NB4 (cell line): ENCODE data around the gene TGFBR1.
"Not testable (repeated sequence)": the region's sequence is repeated elsewhere in the genome, so short reads cannot be mapped to it uniquely, and the experiment has no call there.

Experiments used
- DNase-seq: peaks from one replicate; pipeline ENCODE4 v3.0.0; 2010; ENCODE audit warnings: low read depth
- H3K4me3 ChIP-seq: one replicate; pipeline ENCODE4 v1.5.1; 2011; ENCODE audit warnings: mild to moderate bottlenecking, low read depth, low read length, moderate library complexity
- MYC ChIP-seq: IDR thresholded peaks from 2 replicates; pipeline ENCODE4 v1.6.1; 2011; ENCODE audit warnings: low read depth, low read length
- POLR2A ChIP-seq: IDR thresholded peaks from 2 replicates; pipeline ENCODE4 v1.6.1; 2011; ENCODE audit warnings: mild to moderate bottlenecking; ENCODE audit not compliant: insufficient read length; ENCODE audit errors: extremely low read depth
- TF ChIP-seq, protein P1 (sequence below): IDR thresholded peaks from one replicate; pipeline ENCODE4 v1.5.1; 2012; ENCODE audit warnings: low read depth, low read length
- TF ChIP-seq, protein P2 (sequence below): IDR thresholded peaks from 2 replicates; pipeline ENCODE4 v1.6.1; 2011; ENCODE audit warnings: low read depth, low read length

Gene TGFBR1

DNA sequence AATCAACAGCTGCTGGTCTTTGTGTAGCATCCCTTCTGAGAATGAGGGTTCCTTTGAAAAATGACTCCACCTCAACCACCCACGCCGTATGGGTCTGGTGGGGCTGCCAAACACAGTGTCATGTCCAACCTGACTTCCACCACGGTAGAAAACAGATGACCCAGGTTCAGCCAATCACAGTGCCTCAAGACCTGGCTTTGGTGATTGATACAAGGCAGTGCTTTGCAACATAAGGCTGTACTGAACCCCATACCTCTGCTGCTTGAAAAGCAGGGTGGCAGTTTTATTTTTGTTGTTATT lies 11.5 kb upstream of the TGFBR1 start:
- DNase-seq, result no peak
- H3K4me3 ChIP-seq, result no peak overlapping the region
- TF ChIP-seq, protein P1, sequence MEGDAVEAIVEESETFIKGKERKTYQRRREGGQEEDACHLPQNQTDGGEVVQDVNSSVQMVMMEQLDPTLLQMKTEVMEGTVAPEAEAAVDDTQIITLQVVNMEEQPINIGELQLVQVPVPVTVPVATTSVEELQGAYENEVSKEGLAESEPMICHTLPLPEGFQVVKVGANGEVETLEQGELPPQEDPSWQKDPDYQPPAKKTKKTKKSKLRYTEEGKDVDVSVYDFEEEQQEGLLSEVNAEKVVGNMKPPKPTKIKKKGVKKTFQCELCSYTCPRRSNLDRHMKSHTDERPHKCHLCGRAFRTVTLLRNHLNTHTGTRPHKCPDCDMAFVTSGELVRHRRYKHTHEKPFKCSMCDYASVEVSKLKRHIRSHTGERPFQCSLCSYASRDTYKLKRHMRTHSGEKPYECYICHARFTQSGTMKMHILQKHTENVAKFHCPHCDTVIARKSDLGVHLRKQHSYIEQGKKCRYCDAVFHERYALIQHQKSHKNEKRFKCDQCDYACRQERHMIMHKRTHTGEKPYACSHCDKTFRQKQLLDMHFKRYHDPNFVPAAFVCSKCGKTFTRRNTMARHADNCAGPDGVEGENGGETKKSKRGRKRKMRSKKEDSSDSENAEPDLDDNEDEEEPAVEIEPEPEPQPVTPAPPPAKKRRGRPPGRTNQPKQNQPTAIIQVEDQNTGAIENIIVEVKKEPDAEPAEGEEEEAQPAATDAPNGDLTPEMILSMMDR, result no peak
- TF ChIP-seq MYC (no peak), POLR2A (no peak)
- TF ChIP-seq, protein P2, sequence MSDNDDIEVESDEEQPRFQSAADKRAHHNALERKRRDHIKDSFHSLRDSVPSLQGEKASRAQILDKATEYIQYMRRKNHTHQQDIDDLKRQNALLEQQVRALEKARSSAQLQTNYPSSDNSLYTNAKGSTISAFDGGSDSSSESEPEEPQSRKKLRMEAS, result no peak

GRCh38 chr9:99095565-99095964 lies 9.3 kb upstream of the TGFBR1 start:
- no peak for DNase-seq
- TF ChIP-seq MYC (no peak), POLR2A (no peak)
- TF ChIP-seq, protein P2, result no peak
- TF ChIP-seq, protein P1, result no peak
- H3K4me3 ChIP-seq, result no peak overlapping the region

DNA sequence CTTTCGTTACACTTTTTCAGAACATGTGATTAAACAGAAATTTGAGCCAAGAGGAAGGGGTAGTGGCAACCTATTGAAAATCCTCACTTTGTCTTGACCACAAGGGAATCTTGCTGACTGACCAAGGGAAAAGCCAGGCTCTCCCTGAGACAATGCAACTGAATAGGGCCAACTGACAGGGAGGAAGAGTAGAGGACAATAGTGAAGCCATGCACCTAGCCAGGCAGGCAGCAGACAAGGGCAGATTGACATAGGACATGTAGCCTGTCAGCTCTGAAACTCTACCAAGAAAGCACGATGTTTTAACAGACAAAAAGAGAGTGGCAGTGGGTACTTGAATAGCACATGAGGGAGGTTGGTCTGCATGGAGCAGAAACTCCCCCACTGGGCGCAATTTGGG lies 8.5 kb upstream of the TGFBR1 start:
- TF ChIP-seq MYC (no peak), POLR2A (no peak)
- TF ChIP-seq, protein P2, result no peak
- TF ChIP-seq, protein P1, result no peak
- no peak for DNase-seq
- no peak overlapping the region for H3K4me3 ChIP-seq

DNA sequence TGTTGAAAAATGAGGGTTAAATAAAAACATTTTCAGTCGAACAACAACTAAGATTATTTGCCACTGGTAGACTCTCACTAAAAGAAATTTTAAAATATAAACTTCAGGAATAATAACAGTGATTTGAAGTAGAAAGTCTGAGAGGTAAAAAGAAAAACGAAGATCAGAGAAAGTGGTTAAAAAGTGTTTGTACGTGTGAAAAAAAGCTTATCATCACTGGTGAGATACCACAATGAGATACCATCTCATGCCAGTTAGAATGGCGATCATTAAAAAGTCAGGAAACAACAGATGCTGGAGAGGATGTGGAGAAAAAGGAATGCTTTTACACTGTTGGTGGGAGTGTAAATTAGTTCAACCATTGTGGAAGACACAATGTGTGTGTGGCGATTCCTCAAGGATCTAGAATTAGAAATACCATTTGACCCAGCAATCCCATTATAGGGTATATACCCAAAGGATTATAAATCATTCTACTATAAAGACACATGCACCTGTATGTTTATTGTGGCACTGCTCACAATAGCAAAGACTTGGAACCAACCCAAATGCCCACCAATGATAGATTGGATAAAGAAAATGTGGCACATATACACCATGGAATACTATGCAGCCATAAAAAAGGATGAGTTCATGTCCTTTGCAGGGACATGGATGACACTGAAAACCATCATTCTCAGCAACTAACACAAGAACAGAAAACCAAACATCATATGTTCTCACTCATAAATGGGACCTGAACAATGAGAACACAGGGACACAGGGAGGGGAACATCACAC lies 4.9 kb upstream of the TGFBR1 start:
- H3K4me3 ChIP-seq, DNase-seq: not testable (repeated sequence)

- no peak for DNase-seq
- TF ChIP-seq MYC (no peak), POLR2A (no peak)
- TF ChIP-seq, protein P1, result no peak
- TF ChIP-seq, protein P2, result no peak
- no peak overlapping the region for H3K4me3 ChIP-seq
Observed at GRCh38 chr9:99101271-99101670, 3.6 kb upstream of the TGFBR1 start.

GRCh38 chr9:99101812-99102211 lies 3.1 kb upstream of the TGFBR1 start:
- TF ChIP-seq POLR2A (no peak), MYC (no peak)
- TF ChIP-seq, protein P1, result no peak
- TF ChIP-seq, protein P2, result no peak

More at GRCh38 chr9:99101812-99102211, 3.1 kb upstream of the TGFBR1 start:
- H3K4me3 ChIP-seq, result no peak overlapping the region
- no peak for DNase-seq
